ENCODE data around the gene PTGER1. TPM values are rescaled to one million over a fixed set of nuclear protein-coding genes. Genes with fewer than 3 reads are reported as not detected.

Gene PTGER1
- total RNA-seq, 1 donor from 2014 or later = not detected

DNA sequence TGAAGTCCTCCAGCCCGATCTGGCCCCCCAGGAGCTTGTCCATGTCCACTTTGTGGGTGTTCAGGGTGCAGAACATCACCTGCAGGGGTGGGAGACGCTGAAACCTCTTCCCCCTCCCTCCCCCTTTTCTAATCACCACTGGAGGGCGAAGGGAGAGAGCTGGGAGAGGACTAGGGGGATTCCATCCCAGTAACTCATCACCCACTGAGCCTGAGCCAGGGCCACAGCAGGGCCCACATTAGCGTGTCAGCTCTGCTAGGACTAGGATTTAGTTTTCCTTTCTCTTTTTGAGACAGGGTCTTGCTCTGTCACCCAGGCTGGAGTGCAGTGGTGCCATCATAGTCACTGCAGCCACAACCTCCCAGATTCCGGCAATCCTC, 5.5 kb upstream of the PTGER1 start:
- intact Hi-C loops (cut with DNase I) = no loop called here
- Histone ChIP-seq H3K27me3 (no peaks in the 10 kb centered on the region), H3K27ac (no peak overlapping the region), H3K36me3 (peaks cover 0 to 54% of the 10 kb centered on the region in 2 donors), H3K4me1 (peaks cover 21% of the 10 kb centered on the region), H3K4me3 (no peak overlapping the region), H3K9me3 (no peaks in the 10 kb centered on the region)
- peak in 1 of 2 donors; percentile 69 for DNase-seq (ENCODE audit: extremely low spot score in 2 of 2)
- TF ChIP-seq, protein P1, sequence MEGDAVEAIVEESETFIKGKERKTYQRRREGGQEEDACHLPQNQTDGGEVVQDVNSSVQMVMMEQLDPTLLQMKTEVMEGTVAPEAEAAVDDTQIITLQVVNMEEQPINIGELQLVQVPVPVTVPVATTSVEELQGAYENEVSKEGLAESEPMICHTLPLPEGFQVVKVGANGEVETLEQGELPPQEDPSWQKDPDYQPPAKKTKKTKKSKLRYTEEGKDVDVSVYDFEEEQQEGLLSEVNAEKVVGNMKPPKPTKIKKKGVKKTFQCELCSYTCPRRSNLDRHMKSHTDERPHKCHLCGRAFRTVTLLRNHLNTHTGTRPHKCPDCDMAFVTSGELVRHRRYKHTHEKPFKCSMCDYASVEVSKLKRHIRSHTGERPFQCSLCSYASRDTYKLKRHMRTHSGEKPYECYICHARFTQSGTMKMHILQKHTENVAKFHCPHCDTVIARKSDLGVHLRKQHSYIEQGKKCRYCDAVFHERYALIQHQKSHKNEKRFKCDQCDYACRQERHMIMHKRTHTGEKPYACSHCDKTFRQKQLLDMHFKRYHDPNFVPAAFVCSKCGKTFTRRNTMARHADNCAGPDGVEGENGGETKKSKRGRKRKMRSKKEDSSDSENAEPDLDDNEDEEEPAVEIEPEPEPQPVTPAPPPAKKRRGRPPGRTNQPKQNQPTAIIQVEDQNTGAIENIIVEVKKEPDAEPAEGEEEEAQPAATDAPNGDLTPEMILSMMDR (IDR thresholded peaks at IDR 0.05) = no peak
- TF ChIP-seq POLR2A (IDR thresholded peaks at IDR 0.05) (no peak), POLR2AphosphoS5 (IDR thresholded peaks at IDR 0.05; ENCODE audit: insufficient read depth in 1 of 2, low read depth in 1 of 2) (no peak)

DNA sequence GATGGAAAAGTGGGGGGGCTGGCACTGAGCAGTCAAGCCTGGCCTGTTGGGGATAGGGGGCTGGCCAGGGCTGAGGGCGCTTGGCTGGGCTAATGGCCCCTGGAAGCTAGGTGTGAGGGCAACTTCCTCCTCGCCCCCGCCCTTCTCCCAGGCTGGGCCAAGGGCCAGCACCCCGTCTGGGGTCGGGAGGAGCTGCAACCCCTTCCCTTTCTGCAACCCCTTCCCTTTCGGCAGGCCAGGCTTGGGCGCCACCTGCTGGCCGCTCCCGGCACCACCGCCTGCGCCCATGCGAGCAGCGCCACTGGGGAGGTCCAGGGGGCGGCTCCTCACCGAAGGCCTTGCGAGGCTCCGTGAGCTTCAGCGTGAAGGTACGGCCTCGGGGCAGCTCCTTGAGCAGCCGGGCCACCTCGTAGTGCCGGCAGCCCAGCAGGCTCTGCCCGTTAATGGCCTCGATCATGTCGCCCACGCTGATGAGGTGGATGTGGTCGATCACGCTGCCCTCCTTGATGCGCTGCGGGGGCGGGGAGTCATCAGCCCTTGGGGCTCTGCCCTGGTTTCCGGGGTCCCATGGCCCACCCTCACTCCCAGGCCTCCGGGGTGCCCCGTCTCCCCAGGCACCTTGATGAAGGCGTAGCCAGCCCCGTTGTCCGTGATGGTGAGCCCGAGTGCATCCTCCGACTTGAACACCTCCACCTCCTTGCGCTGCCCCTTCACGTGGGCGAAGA, 5.0 kb upstream of the PTGER1 start:
- peaks cover 0 to 51% of the 10 kb centered on the region in 2 donors for H3K36me3 ChIP-seq
- intact Hi-C loops (cut with DNase I) = loop anchor here (10.0 kb wide), 2 partner anchors 115 to 335 kb away; no protein-coding TSS in a partner anchor

DNA sequence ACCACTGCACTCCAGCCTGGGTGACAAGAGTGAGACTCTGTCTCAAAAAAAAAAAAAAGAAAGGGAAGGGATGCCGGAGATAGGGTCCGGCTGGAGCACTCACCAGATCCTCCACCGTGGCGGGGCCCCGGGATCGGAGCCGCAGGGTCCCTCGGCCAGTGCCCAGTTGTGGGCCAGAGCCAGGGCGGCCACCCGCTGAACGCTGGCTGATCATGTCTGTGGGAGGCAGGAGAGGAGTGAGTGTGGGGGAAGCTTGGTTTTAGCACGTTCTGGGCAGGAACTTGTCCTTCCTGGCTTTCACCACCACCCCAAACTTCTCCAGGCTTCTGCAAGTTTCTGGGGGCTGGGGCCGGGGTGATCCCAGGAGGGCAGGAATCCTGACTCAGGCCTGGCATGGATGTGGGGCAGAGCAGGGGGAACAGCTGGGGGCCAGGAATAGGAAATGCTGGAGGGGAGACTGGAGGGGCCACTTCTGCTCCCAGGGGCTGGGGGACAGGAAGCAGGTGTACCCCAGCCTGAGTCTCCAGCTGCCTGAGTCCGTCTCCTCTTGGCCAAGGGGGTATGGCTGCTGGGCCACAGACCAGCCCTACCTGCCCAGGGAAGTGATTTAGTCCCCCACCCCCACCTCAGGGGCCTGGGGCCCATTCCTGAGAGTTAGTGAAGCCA, 4.3 kb upstream of the PTGER1 start:
- no peak overlapping the region for H3K27ac ChIP-seq
- peaks cover 32% of the 10 kb centered on the region for H3K4me1 ChIP-seq
- peak in 1 of 2 donors; percentile 83 for DNase-seq (ENCODE audit: extremely low spot score in 2 of 2)
- no peaks in the 10 kb centered on the region for H3K27me3 ChIP-seq
- H3K4me3 ChIP-seq = no peak overlapping the region
- TF ChIP-seq, protein P1 (IDR thresholded peaks at IDR 0.05) = no peak
- TF ChIP-seq POLR2A (IDR thresholded peaks at IDR 0.05) (no peak), POLR2AphosphoS5 (IDR thresholded peaks at IDR 0.05; ENCODE audit: insufficient read depth in 1 of 2, low read depth in 1 of 2) (no peak)
- H3K36me3 ChIP-seq = peaks cover 0 to 48% of the 10 kb centered on the region in 2 donors
- H3K9me3 ChIP-seq = no peaks in the 10 kb centered on the region
- intact Hi-C loops (cut with DNase I) = loop anchor here (10.0 kb wide), 2 partner anchors 115 to 335 kb away; no protein-coding TSS in a partner anchor

More for the DNA sequence above, 5.0 kb upstream of the PTGER1 start:
- no peak overlapping the region for H3K4me3 ChIP-seq
- no peaks in the 10 kb centered on the region for H3K27me3 ChIP-seq
- no peaks in the 10 kb centered on the region for H3K9me3 ChIP-seq
- no peak for DNase-seq (ENCODE audit: extremely low spot score in 2 of 2)
- no peak overlapping the region for H3K27ac ChIP-seq
- peaks cover 27% of the 10 kb centered on the region for H3K4me1 ChIP-seq
- TF ChIP-seq, protein P1 (IDR thresholded peaks at IDR 0.05) = peak; percentile 20 to 48 (median 47)
- TF ChIP-seq POLR2AphosphoS5 (IDR thresholded peaks at IDR 0.05; ENCODE audit: insufficient read depth in 1 of 2, low read depth in 1 of 2) = no peak

DNA sequence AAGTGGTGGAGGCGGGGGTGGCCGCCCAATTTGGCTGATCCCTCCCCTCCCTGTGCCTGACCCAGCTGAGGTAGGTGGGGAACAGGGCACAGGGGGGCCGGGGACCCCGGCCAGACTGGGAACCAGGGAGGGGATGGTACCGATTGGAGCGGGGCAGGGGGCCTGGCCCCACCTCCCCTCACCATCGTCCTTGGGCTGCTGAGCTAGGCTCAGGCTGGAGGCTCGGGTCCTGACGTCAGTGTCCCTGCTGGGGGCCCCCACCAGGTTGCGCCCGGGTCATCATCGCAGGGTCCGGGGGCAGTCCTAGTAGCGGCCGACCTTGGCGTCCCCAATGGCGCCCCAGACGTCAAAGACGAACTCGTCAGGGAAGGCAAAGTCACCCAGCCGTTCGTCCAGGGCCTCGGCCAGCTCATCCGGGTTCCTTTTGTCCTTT, 3.0 kb upstream of the PTGER1 start:
- no peak overlapping the region for H3K27ac ChIP-seq
- no peaks in the 10 kb centered on the region for H3K27me3 ChIP-seq
- intact Hi-C loops (cut with DNase I) = loop anchor here (10.0 kb wide), 2 partner anchors 113 to 333 kb away; no protein-coding TSS in a partner anchor
- peaks cover 36% of the 10 kb centered on the region for H3K4me1 ChIP-seq
- no peak for DNase-seq (ENCODE audit: extremely low spot score in 2 of 2)
- no peak overlapping the region for H3K4me3 ChIP-seq
- H3K36me3 ChIP-seq = peaks cover 0 to 44% of the 10 kb centered on the region in 2 donors
- TF ChIP-seq POLR2A (IDR thresholded peaks at IDR 0.05) (no peak), POLR2AphosphoS5 (IDR thresholded peaks at IDR 0.05; ENCODE audit: insufficient read depth in 1 of 2, low read depth in 1 of 2) (no peak)
- TF ChIP-seq, protein P1 (IDR thresholded peaks at IDR 0.05) = no peak
- H3K9me3 ChIP-seq = no peaks in the 10 kb centered on the region

All from vagina (tissue), 2 donors.